ENCODE results near the gene KDM6A.
"Not testable (repeated sequence)": the region's sequence is repeated elsewhere in the genome, so short reads cannot be mapped to it uniquely, and the experiment has no call there.

KDM6A gene

DNA sequence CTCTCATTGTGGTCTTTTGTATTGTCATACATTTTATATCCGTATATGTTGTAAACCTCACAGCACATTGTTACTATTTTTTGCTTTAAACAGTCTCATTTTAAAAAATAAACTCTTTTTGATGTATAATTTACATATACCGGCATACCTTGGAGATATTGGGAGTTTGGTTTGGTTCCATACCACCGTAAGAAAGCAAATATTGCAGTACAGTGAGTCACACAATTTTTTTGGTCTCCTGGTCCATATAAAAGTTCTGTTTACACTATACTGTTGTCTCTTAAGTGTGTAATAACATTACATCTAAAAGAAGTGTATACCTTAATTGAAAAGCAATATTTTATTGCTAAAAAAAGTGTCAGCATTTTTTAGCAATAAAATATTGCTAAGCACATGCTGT is 70.0 kb downstream of the KDM6A start:
- no peak overlapping the region for H3K4me3 ChIP-seq (ENCODE audit: low read length)
- DNase-seq (ENCODE audit: low read depth), result no peak
- TF ChIP-seq, protein P1, sequence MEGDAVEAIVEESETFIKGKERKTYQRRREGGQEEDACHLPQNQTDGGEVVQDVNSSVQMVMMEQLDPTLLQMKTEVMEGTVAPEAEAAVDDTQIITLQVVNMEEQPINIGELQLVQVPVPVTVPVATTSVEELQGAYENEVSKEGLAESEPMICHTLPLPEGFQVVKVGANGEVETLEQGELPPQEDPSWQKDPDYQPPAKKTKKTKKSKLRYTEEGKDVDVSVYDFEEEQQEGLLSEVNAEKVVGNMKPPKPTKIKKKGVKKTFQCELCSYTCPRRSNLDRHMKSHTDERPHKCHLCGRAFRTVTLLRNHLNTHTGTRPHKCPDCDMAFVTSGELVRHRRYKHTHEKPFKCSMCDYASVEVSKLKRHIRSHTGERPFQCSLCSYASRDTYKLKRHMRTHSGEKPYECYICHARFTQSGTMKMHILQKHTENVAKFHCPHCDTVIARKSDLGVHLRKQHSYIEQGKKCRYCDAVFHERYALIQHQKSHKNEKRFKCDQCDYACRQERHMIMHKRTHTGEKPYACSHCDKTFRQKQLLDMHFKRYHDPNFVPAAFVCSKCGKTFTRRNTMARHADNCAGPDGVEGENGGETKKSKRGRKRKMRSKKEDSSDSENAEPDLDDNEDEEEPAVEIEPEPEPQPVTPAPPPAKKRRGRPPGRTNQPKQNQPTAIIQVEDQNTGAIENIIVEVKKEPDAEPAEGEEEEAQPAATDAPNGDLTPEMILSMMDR (IDR thresholded peaks at IDR 0.05; ENCODE audit: insufficient read depth, low read depth, low read length, missing control alignments), result no peak

- H3K4me3 ChIP-seq (ENCODE audit: low read length), result no peak overlapping the region
- DNase-seq (ENCODE audit: low read depth), result no peak
- TF ChIP-seq, protein P1 (IDR thresholded peaks at IDR 0.05; ENCODE audit: insufficient read depth, low read depth, low read length, missing control alignments), result no peak
Observed at GRCh38 chrX:44944894-44945293, 71.9 kb downstream of the KDM6A start.

DNA sequence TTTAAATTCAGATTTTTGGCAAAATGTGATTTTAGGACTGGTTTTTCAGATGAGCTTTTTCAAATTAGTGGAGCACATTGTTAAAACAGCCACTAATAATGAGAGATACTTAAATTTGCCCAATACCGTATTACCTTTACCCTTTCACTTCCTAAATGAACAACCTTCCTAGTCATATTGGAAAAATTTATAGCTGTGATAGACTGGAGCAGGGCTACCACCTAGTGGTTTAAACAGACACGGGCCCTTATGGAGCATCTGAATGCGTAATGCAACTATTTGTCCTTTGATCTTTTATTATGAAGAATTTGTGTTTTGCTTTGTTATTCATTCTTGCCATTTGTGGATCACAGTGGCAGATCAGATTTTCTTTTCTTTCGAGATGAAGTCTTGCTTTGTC is 72.7 kb downstream of the KDM6A start:
- DNase-seq (ENCODE audit: low read depth), result no peak
- TF ChIP-seq, protein P1 (IDR thresholded peaks at IDR 0.05; ENCODE audit: insufficient read depth, low read depth, low read length, missing control alignments), result peak; percentile 16
- H3K4me3 ChIP-seq (ENCODE audit: low read length), result no peak overlapping the region

GRCh38 chrX:44946771-44947170 is 73.8 kb downstream of the KDM6A start:
- no peak overlapping the region for H3K4me3 ChIP-seq (ENCODE audit: low read length)
- TF ChIP-seq, protein P1 (IDR thresholded peaks at IDR 0.05; ENCODE audit: insufficient read depth, low read depth, low read length, missing control alignments), result no peak
- DNase-seq (ENCODE audit: low read depth), result peak; percentile 30

DNA sequence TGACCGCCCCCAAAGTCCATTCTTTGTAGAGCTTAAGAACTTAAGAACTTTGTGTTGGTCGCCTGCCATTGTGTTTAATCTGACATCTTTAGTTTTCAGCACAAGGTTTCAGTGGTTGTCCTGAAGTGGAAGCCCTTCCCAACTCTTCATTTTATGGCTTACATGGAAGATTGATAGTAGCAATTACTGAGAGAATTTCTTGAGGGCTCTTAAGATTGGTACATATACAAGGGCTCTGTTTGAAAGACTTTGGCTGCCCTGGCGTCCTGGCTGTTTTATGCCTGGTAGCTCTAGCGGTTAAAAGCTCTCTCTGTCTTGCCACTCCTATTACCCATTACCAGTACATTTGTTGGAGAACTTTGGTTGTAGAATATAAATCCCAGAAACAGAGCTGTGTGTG is 75.0 kb downstream of the KDM6A start:
- H3K4me3 ChIP-seq (ENCODE audit: low read length), result no peak overlapping the region
- no peak for DNase-seq (ENCODE audit: low read depth)
- TF ChIP-seq, protein P1 (IDR thresholded peaks at IDR 0.05; ENCODE audit: insufficient read depth, low read depth, low read length, missing control alignments), result no peak

DNA sequence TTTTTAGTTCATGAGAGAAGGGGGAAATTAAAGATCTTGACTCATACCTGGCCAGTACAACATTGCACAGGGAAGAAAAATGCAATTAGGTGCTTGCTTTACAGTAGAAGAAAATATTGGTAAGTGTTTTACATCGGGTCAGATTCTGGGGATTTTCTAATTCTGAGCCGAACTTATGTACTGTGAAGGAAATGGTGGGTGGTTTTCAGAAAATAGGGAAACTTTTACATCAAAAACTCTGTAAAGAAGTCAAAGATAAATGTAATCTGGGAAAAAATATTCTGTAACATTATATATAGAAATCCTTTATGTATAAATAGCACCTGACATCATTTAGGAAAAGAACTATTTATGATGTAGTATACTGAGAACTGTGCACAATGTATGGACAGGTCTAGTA is 75.4 kb downstream of the KDM6A start:
- DNase-seq (ENCODE audit: low read depth), result no peak
- TF ChIP-seq, protein P1 (IDR thresholded peaks at IDR 0.05; ENCODE audit: insufficient read depth, low read depth, low read length, missing control alignments), result no peak
- H3K4me3 ChIP-seq (ENCODE audit: low read length), result no peak overlapping the region

DNA sequence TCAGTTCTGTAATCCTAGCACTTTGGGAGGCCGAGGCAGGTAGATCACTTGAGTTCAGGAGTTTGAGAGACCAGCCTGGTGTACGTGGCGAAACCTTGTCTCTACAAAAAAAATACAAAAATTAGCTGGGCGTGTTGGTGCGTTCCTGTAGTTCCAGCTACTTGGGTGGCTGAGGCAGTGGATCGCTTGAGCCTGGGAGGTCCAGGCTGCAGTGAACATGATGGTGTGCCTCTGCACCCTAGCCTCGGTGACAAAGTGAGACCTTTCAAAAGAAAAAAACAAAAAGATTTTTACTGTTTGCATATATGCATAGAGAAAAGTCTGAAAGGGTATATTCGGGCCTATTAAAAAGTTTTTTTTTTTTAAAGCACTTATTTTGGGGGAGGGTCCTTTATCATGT is 76.1 kb downstream of the KDM6A start:
- H3K4me3 ChIP-seq (ENCODE audit: low read length), result no peak overlapping the region
- TF ChIP-seq, protein P1 (IDR thresholded peaks at IDR 0.05; ENCODE audit: insufficient read depth, low read depth, low read length, missing control alignments), result no peak
- DNase-seq (ENCODE audit: low read depth), result no peak

DNA sequence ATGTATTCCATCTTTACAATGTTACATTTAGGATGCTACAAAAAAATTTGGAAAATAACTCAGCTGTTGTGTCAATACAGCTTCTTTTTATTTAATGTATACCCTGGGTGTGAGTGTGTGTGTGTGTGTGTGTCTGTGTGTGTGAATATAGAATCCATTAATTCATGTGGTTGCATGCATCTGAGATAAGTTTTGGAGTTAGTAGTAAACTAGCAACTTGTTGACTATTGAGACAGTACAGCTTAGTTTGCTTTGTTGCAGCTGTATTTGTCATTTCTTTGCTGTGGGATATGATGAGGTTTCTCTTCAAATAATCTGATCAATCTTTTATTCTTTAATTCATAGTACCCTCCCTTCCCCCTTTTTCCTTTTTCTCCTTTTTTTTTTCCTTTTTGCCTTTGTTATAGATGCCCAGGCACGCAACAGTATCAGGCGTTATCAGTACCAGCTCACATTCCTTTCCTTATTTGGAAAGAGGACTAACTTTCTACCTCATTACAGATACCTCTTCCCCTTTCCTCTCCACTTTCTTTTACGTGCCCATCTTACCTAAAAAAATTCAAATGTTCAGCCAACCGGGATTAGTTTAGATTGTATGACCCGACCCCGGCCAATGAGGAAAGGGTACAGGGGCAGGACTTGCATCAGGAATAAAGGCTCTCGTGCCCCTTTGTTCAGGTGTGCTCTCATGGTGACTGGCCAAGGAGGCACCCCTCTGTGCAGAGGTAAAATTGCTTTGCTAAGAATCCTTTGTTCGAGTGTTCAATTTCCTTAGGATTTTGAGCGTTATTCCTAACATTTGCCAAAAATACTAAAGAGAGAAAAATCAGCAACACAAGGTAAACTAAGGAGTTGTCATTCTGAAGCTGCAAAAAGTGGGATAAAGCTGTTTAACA is 77.7 kb downstream of the KDM6A start:
- DNase-seq (ENCODE audit: low read depth), result peak; percentile 40
- H3K4me3 ChIP-seq (ENCODE audit: low read length), result not testable (repeated sequence)
